ENCODE measurements around the gene TMTC1.

GRCh38 chr12:29644536-29645162, 139.1 kb downstream of the TMTC1 start:
- TF ChIP-seq EZH2 (IDR thresholded peaks at IDR 0.05; ENCODE audit: low read depth) (no peak), CTCF (conservative IDR thresholded peaks at IDR 0.05) (no peak)
